Putamen (tissue), 1 donor: ENCODE measurements around the gene FMNL2.

ENCODE experiments used
- DNase-seq: peaks from one replicate; pipeline ENCODE4 v3.0.0-alpha.2; 2016; ENCODE audit warnings: low spot score

FMNL2 gene

GRCh38 chr2:152523091-152523490 is 188.1 kb downstream of the FMNL2 start:
- DNase-seq = no peak

DNA sequence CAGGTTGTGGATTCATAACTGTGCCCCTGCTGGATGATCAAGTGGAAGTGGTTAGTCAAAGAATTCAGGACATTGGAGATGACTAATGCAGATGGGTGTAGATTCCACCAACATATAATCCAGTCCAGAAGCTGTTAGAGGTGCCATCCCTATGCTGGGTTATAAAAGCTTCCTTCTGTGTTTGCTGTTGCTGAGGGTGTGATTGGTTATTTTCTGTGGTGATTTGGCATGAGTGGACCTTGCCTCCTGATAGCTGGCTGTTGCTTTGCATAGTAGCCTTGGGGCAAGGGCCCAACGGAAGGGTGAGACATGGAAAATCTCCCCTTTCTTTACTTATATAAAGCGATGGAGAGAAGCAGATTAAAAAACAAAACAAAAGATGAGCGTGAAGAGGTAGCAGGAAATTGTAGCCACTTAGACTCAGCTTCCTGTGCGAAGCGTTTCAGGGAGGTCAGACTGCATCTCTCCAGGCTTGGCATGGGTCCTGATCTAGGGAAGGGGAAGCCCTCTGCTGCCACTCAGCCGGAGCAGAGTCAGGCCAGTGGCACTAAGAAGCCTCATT is 190.4 kb downstream of the FMNL2 start:
- DNase-seq = no peak

DNA sequence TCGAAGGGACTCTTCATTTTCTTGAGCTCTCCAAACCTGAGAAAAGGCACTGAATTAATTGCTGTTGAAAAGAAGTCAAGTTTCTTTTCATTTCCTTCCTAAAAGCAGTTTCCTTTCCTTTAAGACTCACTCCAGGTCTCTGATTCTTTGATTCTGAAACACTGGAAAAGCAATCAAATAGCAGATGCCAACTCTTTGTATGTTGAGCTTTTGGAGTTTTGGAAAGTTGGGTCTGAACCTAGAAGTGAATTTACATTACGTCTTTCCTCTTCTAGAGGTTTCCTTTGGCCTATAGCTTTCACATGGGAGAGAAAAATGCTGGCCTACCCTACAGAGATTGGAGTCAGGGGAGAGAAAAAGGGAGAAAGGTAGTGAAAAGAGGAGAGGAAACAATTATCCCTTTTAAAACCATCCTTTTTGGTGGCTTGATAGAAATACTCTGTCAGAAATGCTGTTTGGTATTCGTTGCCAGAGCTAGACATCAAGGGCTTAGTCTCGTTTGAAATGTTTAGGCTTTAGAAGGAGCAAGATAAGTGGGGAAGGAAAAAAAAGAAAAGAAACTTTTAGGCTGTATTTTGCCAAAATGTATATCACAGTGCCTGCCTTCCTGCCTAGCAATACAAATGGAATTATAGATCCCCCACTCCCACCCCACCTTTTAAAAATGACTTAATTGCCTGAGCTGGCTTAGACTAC is 194.6 kb downstream of the FMNL2 start:
- DNase-seq = no peak

GRCh38 chr2:152532241-152532640 is 197.3 kb downstream of the FMNL2 start:
- no peak for DNase-seq

- no peak for DNase-seq
Observed at GRCh38 chr2:152534460-152535135, 199.6 kb downstream of the FMNL2 start.

GRCh38 chr2:152537081-152537651 is 202.2 kb downstream of the FMNL2 start:
- DNase-seq = no peak

- DNase-seq = no peak
Observed at GRCh38 chr2:152539424-152539823, 204.4 kb downstream of the FMNL2 start.

DNA sequence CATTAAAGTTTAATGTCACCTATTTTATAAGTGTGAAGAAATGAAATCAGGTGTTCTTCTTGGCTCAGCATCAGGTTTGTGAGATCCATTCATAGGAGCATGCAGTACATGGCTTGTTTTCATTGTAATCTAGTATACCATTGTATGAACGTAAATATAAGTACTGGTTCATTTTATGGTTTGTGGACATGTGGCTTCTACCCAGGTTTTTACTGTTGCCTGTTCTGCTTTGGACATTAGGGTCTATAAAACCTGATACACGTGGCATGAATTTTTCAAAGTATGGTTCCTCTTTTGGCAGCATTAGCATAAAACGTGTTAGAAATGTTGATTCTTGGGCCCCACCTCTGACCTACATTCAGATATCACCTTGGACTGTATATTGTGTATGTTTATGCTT is 206.7 kb downstream of the FMNL2 start:
- DNase-seq = no peak

DNA sequence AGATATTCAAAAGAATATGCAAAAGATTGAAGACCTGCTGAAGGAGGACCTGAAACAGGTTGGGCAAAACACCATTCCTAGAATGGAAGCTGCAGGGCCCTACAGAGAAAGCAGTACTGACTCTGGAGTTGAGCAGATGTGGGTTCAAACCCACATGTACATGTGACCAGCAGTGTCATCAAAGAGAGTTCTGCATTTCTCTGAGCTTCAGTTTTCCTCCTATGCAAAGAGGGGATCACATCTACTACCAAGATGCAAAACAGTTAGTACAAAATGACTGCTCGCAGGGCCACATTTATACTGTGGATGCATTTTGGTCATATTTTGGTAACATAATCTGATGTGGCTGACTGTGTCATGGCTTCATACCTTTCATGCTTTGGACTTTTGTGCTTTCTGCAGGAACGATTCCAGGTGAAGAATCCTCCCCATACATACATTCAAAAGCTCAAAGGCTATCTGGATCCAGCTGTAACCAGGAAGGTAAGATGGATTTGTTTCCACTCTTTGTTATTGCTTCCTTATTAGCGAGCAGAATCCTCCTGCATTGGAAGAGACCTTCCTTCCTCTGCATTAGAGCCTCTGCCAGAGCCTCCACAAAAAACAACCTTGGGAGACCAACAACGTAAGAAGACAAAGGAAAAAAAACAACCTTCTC is 207.5 kb downstream of the FMNL2 start:
- no peak for DNase-seq

DNA sequence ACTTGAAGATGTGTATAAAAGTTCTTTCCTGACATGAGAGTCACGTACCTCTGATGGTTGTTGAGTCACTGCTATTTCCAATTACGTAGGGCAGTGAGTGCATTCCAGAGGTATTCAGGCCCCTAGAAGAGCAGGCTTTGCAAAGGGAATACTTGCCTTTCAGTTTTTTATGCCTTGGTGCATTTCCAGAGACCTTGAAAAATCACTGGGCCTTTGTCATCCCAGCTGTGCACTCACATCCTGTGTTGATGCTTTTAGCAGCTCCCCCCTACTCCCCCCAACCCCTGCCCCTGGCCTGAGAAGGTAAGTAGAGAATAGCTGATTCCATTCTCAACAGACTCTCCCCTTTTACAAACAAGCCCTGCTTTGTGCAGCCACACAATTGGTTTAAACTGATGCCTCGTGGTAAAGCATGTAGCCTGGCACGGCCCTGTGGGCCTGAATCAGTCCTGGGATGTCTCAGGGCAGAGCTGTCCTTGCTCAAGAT is 208.1 kb downstream of the FMNL2 start:
- DNase-seq = peak; percentile 84

GRCh38 chr2:152543717-152544116 is 208.7 kb downstream of the FMNL2 start:
- DNase-seq = no peak

DNA sequence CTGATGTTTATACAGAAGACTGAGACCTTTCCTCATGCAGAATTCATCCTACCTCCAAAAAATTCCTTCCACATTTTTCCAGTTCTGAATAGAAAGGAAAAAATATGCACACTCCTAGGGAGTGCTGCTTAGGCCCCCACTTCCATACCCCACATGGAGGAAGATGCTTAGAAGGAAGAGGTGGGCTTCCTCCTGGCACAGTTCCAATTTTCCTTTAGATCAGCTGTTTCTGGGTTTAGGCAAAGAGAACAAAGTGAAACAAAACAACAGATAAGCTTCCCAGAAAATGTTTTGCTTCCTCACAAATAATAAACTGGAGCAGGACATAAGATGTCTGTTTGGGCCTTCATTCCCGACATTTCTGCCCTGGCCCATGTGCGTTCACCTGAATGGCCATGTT is 209.7 kb downstream of the FMNL2 start:
- DNase-seq = no peak

DNA sequence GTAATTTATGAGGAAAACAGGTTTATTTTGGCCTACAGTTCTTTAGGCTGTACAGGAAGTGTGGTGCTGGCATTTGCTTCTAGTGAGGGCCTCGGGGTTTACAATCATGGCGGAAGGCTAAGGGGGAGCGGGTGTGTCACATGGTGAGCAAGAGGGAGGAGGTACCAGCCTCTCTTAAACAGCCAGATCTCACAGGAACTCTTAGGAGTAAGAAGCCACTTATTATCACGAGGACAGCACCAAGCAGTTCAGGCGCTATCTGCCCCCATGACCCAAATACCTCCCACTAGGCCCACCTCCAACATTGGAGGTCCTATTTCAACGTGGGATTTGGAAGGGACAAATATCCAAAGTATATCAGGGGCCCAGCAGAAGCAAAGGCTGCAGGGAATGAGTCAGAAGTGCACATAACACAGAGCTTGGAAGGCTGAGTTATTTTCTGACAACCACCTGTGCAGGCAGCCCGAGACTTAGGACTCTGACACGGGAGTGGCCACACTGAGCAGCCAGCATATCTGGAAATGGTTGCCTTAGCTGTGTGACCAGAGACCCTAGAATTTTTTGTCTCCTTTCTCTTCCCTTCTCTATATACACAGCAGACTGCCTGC is 211.4 kb downstream of the FMNL2 start:
- DNase-seq = no peak

- DNase-seq = no peak
Observed at GRCh38 chr2:152548111-152548875, 213.3 kb downstream of the FMNL2 start.

DNA sequence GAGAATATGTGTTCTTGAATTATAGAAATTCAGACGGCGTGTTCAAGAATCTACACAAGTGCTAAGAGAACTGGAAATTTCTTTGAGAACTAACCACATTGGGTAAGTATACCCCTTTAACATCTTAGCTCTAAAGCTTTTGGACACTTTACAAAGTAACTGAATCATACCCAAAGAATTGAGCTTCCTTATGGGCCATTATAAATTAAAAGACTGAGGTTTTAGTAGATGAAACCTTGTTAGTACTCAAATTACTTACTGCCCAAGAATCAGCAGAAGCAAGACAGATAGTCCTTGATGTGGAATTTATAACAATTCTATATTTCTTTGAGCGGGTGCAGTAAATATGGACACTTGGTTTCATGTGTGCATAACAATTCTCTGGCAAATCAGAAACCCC is 214.0 kb downstream of the FMNL2 start:
- no peak for DNase-seq

- DNase-seq = no peak
Observed at GRCh38 chr2:152549423-152549822, 214.4 kb downstream of the FMNL2 start.

DNA sequence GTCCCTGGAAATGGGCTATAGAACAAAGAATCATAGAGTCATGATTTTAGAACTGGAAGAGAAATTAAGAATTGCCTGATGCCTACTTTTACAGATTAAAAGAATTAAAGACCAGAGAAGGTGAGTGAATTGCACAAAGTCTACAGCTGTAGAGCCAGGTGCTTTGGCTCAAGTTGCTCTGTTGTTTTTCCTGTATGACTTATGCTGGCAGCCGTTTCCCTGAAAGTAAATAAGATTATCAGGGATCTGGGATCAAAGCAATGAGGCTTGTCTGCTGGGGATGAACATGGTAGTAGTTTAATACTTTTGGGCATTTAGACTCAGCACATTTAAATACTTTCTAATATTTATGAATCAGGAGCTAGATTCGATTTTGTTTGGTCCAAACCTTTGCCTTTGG is 215.4 kb downstream of the FMNL2 start:
- DNase-seq = no peak

DNA sequence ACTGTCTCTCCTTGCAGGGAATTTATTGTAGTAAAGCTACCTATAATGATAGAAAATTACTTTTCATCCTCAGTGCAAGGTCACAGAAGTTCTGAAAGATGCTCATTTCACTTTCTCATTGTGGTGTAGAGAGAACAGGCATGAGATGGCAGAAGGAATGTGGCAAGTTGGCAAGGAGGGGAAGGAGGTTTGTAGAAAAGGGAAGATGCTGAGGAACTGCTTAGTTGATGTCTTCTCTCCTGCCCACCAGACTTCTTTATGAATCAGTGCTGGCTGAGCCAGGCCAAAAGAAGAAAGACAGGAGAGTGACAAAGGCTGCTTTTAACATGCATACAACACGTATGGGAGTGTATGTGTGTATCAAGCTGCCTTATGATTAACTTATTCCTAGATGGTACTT is 217.9 kb downstream of the FMNL2 start:
- DNase-seq = no peak

DNA sequence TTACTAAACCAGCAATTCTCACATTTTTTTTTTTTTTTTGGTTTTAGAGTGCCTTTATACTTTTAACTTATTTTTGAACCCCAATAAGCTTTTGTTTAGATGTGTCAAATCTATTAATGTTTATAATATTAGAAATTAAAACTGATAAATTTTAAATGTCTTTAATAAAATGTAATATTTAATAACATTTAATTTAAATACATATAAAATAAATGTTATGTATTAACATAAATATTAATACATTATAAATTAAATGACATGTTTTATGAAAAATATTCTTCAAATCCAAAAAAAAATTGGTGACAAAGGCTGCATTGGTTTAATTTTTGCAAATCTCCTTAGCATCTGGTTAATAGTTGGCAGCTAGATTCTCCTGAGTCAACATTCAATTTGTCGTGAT is 218.5 kb downstream of the FMNL2 start:
- no peak for DNase-seq

DNA sequence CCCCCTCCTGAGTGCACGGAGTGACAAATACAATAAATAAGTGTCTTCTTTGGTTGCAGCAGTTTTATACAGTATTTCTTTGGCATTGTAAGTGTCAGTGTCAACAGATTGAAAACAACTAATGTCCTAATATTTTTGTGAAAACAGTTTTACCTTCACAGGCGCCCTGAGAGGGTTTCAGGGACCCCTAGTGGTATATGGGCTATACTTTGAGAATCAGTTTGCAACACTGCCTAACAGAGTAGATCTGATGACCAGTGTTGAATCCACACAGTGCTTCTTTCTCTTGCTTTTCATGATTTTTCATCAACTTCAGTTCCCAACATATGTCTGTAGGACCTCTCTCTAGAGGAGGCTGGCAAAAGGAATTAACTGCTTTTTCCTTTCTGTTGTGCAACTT is 220.1 kb downstream of the FMNL2 start:
- DNase-seq = no peak

DNA sequence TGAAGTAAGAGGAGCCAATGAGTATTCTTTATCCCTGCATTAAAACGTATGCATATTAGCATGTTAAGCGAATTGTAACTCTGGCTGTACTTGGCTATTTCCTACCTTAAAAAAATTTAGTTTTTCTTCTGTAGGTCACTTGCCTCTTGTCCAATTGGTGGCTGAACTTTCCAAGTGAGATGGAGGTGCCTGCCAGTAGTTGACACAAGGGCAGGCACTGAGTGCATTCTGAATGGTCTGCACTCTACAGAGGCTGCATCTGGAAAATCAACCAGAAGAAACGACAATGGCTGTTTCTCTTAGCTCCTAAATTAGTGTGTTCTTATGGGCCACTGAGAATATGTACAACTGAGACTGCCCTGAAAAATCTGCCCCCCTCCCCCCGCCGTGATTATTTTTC is 221.5 kb downstream of the FMNL2 start:
- DNase-seq = no peak
